B cell (primary cell): ENCODE data around the gene ACADS. TPM values are rescaled to one million over a fixed set of nuclear protein-coding genes. Genes with fewer than 3 reads are reported as not detected.

ENCODE experiments used
- ATAC-seq: fragments of 200-7000 bp; cut with Tn5 transposase; one replicate; pipeline ENCODE4 v1.10.0; 2021; ENCODE audit warnings: low read depth, mild to moderate bottlenecking, moderate number of reproducible peaks, moderate library complexity
- CTCF ChIA-PET: fragments of 350-600 bp; sonication (Branson Sonifier 250); formaldehyde crosslinking; loops from one replicate; lab custom pipeline; 2021; ENCODE audit warnings: antibody characterized with exemption, inconsistent platforms; lab: Charles Lee
- POLR2A ChIA-PET: fragments of 350-600 bp; sonication (Branson Sonifier 250); formaldehyde crosslinking; loops from one replicate; lab custom pipeline; 2021; ENCODE audit warnings: antibody characterized with exemption; lab: Charles Lee
- DNase-seq: peaks from one replicate; pipeline ENCODE4 v3.0.0; 2013
- H2AFZ ChIP-seq: 2 replicates; pipeline ENCODE4 v1.6.1; 2012; ENCODE audit warnings: mild to moderate bottlenecking, low read depth, low read length; ENCODE audit not compliant: insufficient read depth, poor library complexity, severe bottlenecking
- H3K27ac ChIP-seq, 2 donors: 1 replicate in 1 of 2; 2 replicates in 1 of 2; pipeline ENCODE4 v1.5.1; 2012 to 2013; ENCODE audit warnings: low read length in 2 of 2, mild to moderate bottlenecking in 2 of 2, moderate library complexity in 1 of 2
- H3K27me3 ChIP-seq, 4 experiments: fragments of 200-600 bp in 1 of 4; sonication (generic) in 1 of 4; replicated peaks in 1 of 4; 1 replicate in 2 of 4; 2 replicates in 2 of 4; pipeline versions ENCODE4 v1.6.1 to v1.7.0; 2013 to 2016; ENCODE audit warnings: low read length in 3 of 4, mild to moderate bottlenecking in 2 of 4, mixed read lengths in 1 of 4, moderate library complexity in 1 of 4; ENCODE audit not compliant: insufficient read depth in 4 of 4, control insufficient read depth in 3 of 4; ENCODE audit errors: control extremely low read depth in 1 of 4
- H3K36me3 ChIP-seq, 2 experiments: replicated peaks in 1 of 2; 1 replicate in 1 of 2; 2 replicates in 1 of 2; pipeline versions ENCODE4 v1.6.1 to v1.7.1; 2013; ENCODE audit warnings: low read length in 1 of 2; ENCODE audit not compliant: insufficient read depth in 2 of 2, control insufficient read depth in 1 of 2; ENCODE audit errors: control extremely low read depth in 1 of 2, extremely low read depth in 1 of 2
- H3K4me1 ChIP-seq, 2 donors: fragments of 200-600 bp in 1 of 2; sonication (generic) in 1 of 2; 1 replicate in 1 of 2; 2 replicates in 1 of 2; pipeline versions ENCODE4 v1.5.1 to v1.6.1; 2013 to 2017; ENCODE audit warnings: low read length in 2 of 2; ENCODE audit not compliant: control insufficient read depth in 2 of 2, insufficient read depth in 2 of 2
- H3K4me2 ChIP-seq: replicated peaks from 2 replicates; pipeline ENCODE3; 2012; ENCODE audit warnings: mild to moderate bottlenecking, low read depth, low read length; ENCODE audit not compliant: poor library complexity, severe bottlenecking
- H3K4me3 ChIP-seq, 5 experiments: fragments of 200-600 bp in 1 of 5; sonication (generic) in 1 of 5; 1 replicate in 3 of 5; 2 replicates in 2 of 5; pipeline versions ENCODE4 v1.5.1 to v1.7.0; 2011 to 2016; ENCODE audit warnings: low read length in 4 of 5, mild to moderate bottlenecking in 4 of 5, low read depth in 2 of 5, control low read depth in 1 of 5, moderate library complexity in 1 of 5; ENCODE audit not compliant: insufficient read depth in 1 of 5; ENCODE audit errors: control extremely low read depth in 1 of 5, extremely low read depth in 1 of 5
- H3K79me2 ChIP-seq: fragments of 200-600 bp; sonication (generic); one replicate; pipeline ENCODE4 v1.6.0; 2016; ENCODE audit warnings: low read length; ENCODE audit not compliant: control insufficient read depth, insufficient read depth
- H3K9ac ChIP-seq: fragments of 200-600 bp; sonication (generic); 2 replicates; pipeline ENCODE4 v1.6.1; 2017; ENCODE audit warnings: mild to moderate bottlenecking, low read length, moderate library complexity
- H3K9me3 ChIP-seq, 3 donors: one replicate each; pipeline versions ENCODE4 v1.6.1 to v1.7.1; 2013; ENCODE audit warnings: low read length in 2 of 3; ENCODE audit not compliant: control insufficient read depth in 2 of 3, insufficient read depth in 1 of 3; ENCODE audit errors: control extremely low read depth in 1 of 3
- H4K20me1 ChIP-seq: 2 replicates; pipeline ENCODE4 v1.6.0; 2012; ENCODE audit warnings: mild to moderate bottlenecking, low read length; ENCODE audit not compliant: insufficient read depth, control insufficient read depth, poor library complexity, severe bottlenecking
- H3K27ac Mint-ChIP-seq: one replicate; pipeline ENCODE4 v1.8.0; 2021; ENCODE audit warnings: mixed read lengths
- H3K27me3 Mint-ChIP-seq: one replicate; pipeline ENCODE4 v1.8.0; 2021; ENCODE audit warnings: mixed read lengths
- H3K4me1 Mint-ChIP-seq: one replicate; pipeline ENCODE4 v1.8.0; 2021; ENCODE audit warnings: mixed read lengths
- H3K4me3 Mint-ChIP-seq: one replicate; pipeline ENCODE4 v1.8.0; 2021; ENCODE audit warnings: mixed read lengths
- H3K9me3 Mint-ChIP-seq: one replicate; pipeline ENCODE4 v1.8.0; 2022; ENCODE audit warnings: mixed read lengths; ENCODE audit not compliant: insufficient read depth
- EZH2 ChIP-seq: IDR thresholded peaks from 2 replicates; pipeline ENCODE4 v1.6.1; 2012; ENCODE audit warnings: borderline replicate concordance, low read depth, mild to moderate bottlenecking, moderate library complexity, low read length; ENCODE audit not compliant: insufficient read depth, poor library complexity, severe bottlenecking
- WGBS: methylation state at CpG from one replicate; pipeline ENCODE4 v1.1.5; 2013; ENCODE audit warnings: missing lambda C conversion rate; ENCODE audit not compliant: insufficient coverage; 5-methylcytosine and 5-hydroxymethylcytosine counted together
- intact Hi-C: fragments of 100-400 bp; cut with micrococcal nuclease; formaldehyde crosslinking; loops from one replicate; pipeline ENCODE4 v1.10.0; 2022
- polyA plus RNA-seq: library from polyadenylated mRNA; depleted of rRNA; stranded (reverse); fragments of >200 nt; gene quantifications from 2 replicates; pipeline ENCODE4 v1.2.3, GENCODE V29; 2012
- total RNA-seq, 2 donors: library from RNA; stranded (reverse); fragments of 120-200 nt in 1 of 2; gene quantifications; 1 replicate in 1 of 2; 2 replicates in 1 of 2; pipeline versions ENCODE4 v1.2.3 to v1.2.4, GENCODE V29; 2013 to 2022
- TF ChIP-seq, protein P1 (sequence below): fragments of 200-600 bp; IDR thresholded peaks from one replicate; pipeline ENCODE4 v1.8.0; 2022; ENCODE audit warnings: antibody characterized with exemption, mild to moderate bottlenecking

Gene ACADS
- total and polyA plus RNA-seq, 2 donors (not counting 1 experiment from before 2014, with no cell fraction given): 6.8 to 10.0 TPM

DNA sequence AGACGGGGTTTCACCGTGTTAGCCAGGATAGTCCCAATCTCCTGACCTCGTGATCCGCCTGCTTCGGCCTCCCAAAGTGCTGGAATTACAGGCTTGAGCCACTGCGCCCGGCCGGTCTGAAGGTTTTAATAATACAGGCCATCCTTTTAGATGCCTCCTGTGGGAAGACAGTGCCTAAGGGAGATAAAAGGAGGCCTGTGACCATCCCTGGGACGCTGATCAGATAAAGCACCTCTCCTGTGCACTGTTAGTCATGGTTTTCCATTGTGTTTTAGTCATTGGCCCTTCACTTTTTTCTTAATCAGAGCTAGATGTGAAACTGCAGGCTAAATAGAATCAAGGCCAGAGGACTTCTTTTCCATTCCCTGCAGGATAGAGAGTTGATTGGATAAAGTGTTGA, 7.6 kb upstream of the ACADS start:
- Histone ChIP-seq H3K4me2 (no peak overlapping the region), H3K4me3 (no peak overlapping the region), H3K4me1 (peaks cover 19 to 23% of the 10 kb centered on the region in 2 donors), H3K27ac (no peak overlapping the region), H3K9ac (no peak overlapping the region), H3K36me3 (peaks cover 3 to 54% of the 10 kb centered on the region in 2 experiments), H4K20me1 (peaks cover 26% of the 10 kb centered on the region), H3K27me3 (no peaks in the 10 kb centered on the region), H3K79me2 (no peaks in the 10 kb centered on the region), H2AFZ (no peak overlapping the region), H3K9me3 (no peaks in the 10 kb centered on the region)
- WGBS: 100% methylated on average over 7 of the region's 9 CpGs
- ATAC-seq: no peak
- no peak for DNase-seq
- ChIA-PET POLR2A (no interaction called here), CTCF (no interaction called here)
- H3K27me3 Mint-ChIP-seq: no peaks in the 10 kb centered on the region
- H3K9me3 Mint-ChIP-seq: no peaks in the 10 kb centered on the region
- no peak overlapping the region for H3K4me3 Mint-ChIP-seq
- peaks cover 24% of the 10 kb centered on the region for H3K4me1 Mint-ChIP-seq
- no peak overlapping the region for H3K27ac Mint-ChIP-seq
- no peak for TF ChIP-seq EZH2
- TF ChIP-seq, protein P1, sequence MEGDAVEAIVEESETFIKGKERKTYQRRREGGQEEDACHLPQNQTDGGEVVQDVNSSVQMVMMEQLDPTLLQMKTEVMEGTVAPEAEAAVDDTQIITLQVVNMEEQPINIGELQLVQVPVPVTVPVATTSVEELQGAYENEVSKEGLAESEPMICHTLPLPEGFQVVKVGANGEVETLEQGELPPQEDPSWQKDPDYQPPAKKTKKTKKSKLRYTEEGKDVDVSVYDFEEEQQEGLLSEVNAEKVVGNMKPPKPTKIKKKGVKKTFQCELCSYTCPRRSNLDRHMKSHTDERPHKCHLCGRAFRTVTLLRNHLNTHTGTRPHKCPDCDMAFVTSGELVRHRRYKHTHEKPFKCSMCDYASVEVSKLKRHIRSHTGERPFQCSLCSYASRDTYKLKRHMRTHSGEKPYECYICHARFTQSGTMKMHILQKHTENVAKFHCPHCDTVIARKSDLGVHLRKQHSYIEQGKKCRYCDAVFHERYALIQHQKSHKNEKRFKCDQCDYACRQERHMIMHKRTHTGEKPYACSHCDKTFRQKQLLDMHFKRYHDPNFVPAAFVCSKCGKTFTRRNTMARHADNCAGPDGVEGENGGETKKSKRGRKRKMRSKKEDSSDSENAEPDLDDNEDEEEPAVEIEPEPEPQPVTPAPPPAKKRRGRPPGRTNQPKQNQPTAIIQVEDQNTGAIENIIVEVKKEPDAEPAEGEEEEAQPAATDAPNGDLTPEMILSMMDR: no peak
- intact Hi-C loops: no loop called here

DNA sequence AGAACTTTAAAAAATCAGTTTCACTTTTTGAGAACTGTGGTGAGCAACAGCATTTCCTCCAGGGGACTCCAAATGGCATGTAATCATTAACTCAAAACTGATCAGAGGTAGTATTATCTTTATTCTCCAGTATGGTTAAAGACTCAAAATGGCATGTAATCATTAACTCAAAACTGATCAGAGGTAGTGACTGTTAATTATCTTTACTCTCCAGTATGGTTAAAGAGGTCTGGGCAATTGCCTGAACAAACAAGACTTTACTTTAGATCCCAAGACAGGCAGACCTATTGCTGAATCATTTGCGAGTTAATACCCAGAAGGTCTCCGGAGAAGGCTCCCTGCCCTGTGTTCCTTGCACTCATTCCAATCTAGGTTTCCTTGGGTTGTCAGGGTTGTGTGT, 6.6 kb upstream of the ACADS start:
- WGBS: no CpG with 5 or more reads among the region's 2 CpGs
- Mint-ChIP-seq H3K4me3 (no peak overlapping the region), H3K27ac (peak overlapping the region; percentile 10)

More for the DNA sequence above, 6.6 kb upstream of the ACADS start:
- ChIA-PET POLR2A (no interaction called here), CTCF (interaction anchor here (1.4 kb wide), 1 partner anchor 74 kb away, joined by 3 read pairs; no protein-coding TSS in a partner anchor)
- Mint-ChIP-seq H3K9me3 (no peaks in the 10 kb centered on the region), H3K27me3 (no peaks in the 10 kb centered on the region), H3K4me1 (peaks cover 20% of the 10 kb centered on the region)
- Histone ChIP-seq H3K36me3 (peaks cover 3 to 51% of the 10 kb centered on the region in 2 experiments), H3K4me1 (peaks cover 15 to 17% of the 10 kb centered on the region in 2 donors), H3K79me2 (no peaks in the 10 kb centered on the region), H3K4me3 (no peak overlapping the region), H3K9ac (no peak overlapping the region), H3K9me3 (no peaks in the 10 kb centered on the region), H3K27ac (no peak overlapping the region), H2AFZ (no peak overlapping the region), H3K27me3 (no peaks in the 10 kb centered on the region), H4K20me1 (peaks cover 34% of the 10 kb centered on the region), H3K4me2 (no peak overlapping the region)
- intact Hi-C loops: no loop called here
- DNase-seq (no peak), ATAC-seq (no peak)
- no peak for TF ChIP-seq EZH2
- TF ChIP-seq, protein P1: no peak
